K562 (cell line): Measurements from ENCODE around the gene HOXB8. TPM values are rescaled to one million over a fixed set of nuclear protein-coding genes. Genes with fewer than 3 reads are reported as not detected.

Experiments
- ATAC-seq: fragments of 200-7000 bp; cut with Tn5 transposase; 3 replicates; pipeline ENCODE4 v1.9.1; 2020; ENCODE audit warnings: moderate library complexity
- BruUV-seq: library from RNA; stranded (reverse); fragments of 400-500 nt; replicated peaks from 2 replicates; lab custom pipeline; 2021; lab: Mats Ljungman, UMichigan
- CTCF ChIA-PET: fragments of 300-600 bp; formaldehyde crosslinking; extraction: SDS; loops from one replicate; lab custom pipeline; 2021; ENCODE audit warnings: low intra/inter-chr PET ratio; lab: Yijun Ruan, JAX
- POLR2A ChIA-PET: fragments of 300-600, 350-650 bp; sonication (Branson Sonifier 250); formaldehyde crosslinking; extraction: SDS; loops from one replicate; lab custom pipeline; 2021; ENCODE audit warnings: antibody characterized with exemption, inconsistent platforms; lab: Yijun Ruan, JAX
- DNase-seq, 4 experiments: peaks; one replicate each; pipeline versions ENCODE4 v3.0.0 to v3.0.0-alpha.2; 2011 to 2018; ENCODE audit warnings: low spot score in 3 of 4, mixed read lengths in 3 of 4; ENCODE audit errors: extremely low read depth in 1 of 4
- FAIRE-seq: peaks from 2 replicates; lab custom pipeline; 2011; peaks lifted over from hg19 to GRCh38; lab: Jason Lieb, UNC
- H2AFZ ChIP-seq: 2 replicates; pipeline ENCODE4 v1.6.0; 2011; ENCODE audit warnings: low read depth, low read length, control low read depth, inconsistent platforms
- H3K27ac ChIP-seq: fragments of 200-600 bp; 3 replicates; pipeline ENCODE4 v1.8.0; 2011; ENCODE audit warnings: low read depth, mild to moderate bottlenecking, control low read depth, inconsistent platforms, low read length, moderate library complexity, mixed read lengths; ENCODE audit errors: extremely low read depth
- H3K27me3 ChIP-seq, 2 experiments: fragments of 300-600 bp in 1 of 2; 2 replicates in 1 of 2; 3 replicates in 1 of 2; pipeline versions ENCODE4 v1.6.0 to v1.8.0; 2011; ENCODE audit warnings: inconsistent platforms in 2 of 2, low read length in 2 of 2, mild to moderate bottlenecking in 1 of 2, mixed read lengths in 1 of 2, moderate library complexity in 1 of 2; ENCODE audit not compliant: control insufficient read depth in 2 of 2, insufficient read depth in 2 of 2
- H3K36me3 ChIP-seq: fragments of 300-600 bp; 3 replicates; pipeline ENCODE4 v1.8.0; 2011; ENCODE audit warnings: mild to moderate bottlenecking, low read length, inconsistent platforms; ENCODE audit not compliant: control insufficient read depth, insufficient read depth
- H3K4me1 ChIP-seq, 2 experiments: fragments of 200-600 bp in 1 of 2; replicated peaks in 1 of 2; 2 replicates in 1 of 2; 3 replicates in 1 of 2; pipeline versions ENCODE4 v1.5.1 to v1.8.0; 2011; ENCODE audit warnings: inconsistent platforms in 2 of 2, low read length in 2 of 2, mild to moderate bottlenecking in 1 of 2, mixed read lengths in 1 of 2, moderate library complexity in 1 of 2; ENCODE audit not compliant: control insufficient read depth in 2 of 2, insufficient read depth in 2 of 2
- H3K4me2 ChIP-seq: 2 replicates; pipeline ENCODE4 v1.6.1; 2011; ENCODE audit warnings: low read length, control low read depth, inconsistent platforms, mixed read lengths; ENCODE audit not compliant: insufficient read depth
- H3K4me3 ChIP-seq: fragments of 200-600 bp; sonication (generic), shearing (Covaris generic); 2 replicates; pipeline ENCODE4 v1.5.1; 2016; ENCODE audit warnings: control low read depth, inconsistent platforms
- H3K79me2 ChIP-seq: fragments of 200-600 bp; 3 replicates; pipeline ENCODE4 v1.8.0; 2011; ENCODE audit warnings: low read length, inconsistent platforms; ENCODE audit not compliant: control insufficient read depth, insufficient read depth
- H3K9ac ChIP-seq, 2 experiments: 2 replicates each; pipeline versions ENCODE4 v1.6.0 to v1.6.1; 2011; ENCODE audit warnings: low read depth in 2 of 2, low read length in 2 of 2, control low read depth in 1 of 2, inconsistent platforms in 1 of 2, mild to moderate bottlenecking in 1 of 2, mixed read lengths in 1 of 2; ENCODE audit not compliant: insufficient read depth in 1 of 2
- H3K9me1 ChIP-seq: one replicate; pipeline ENCODE4 v1.6.0; 2011; ENCODE audit warnings: inconsistent platforms, mild to moderate bottlenecking, low read length, moderate library complexity; ENCODE audit not compliant: control insufficient read depth, insufficient read depth
- H3K9me3 ChIP-seq: replicated peaks from 2 replicates; pipeline ENCODE4 v1.5.1; 2011; ENCODE audit warnings: low read depth, low read length, inconsistent platforms; ENCODE audit not compliant: control insufficient read depth, insufficient read depth
- H4K20me1 ChIP-seq: replicated peaks from 2 replicates; pipeline ENCODE4 v1.6.1; 2011; ENCODE audit warnings: low read length, inconsistent platforms, mixed read lengths; ENCODE audit not compliant: control insufficient read depth, insufficient read depth
- ARNT ChIP-seq, 2 experiments: fragments of 450-650 bp; IDR thresholded peaks; 2 replicates each; pipeline ENCODE4 v1.6.1; 2016; ENCODE audit warnings: mild to moderate bottlenecking in 1 of 2
- BRCA1 ChIP-seq, 2 experiments: fragments of 450-650 bp in 1 of 2; sonication (generic) in 1 of 2; formaldehyde crosslinking in 1 of 2; IDR thresholded peaks; 2 replicates each; pipeline versions ENCODE4 v1.5.0 to v1.6.1; 2017 to 2020; ENCODE audit warnings: mild to moderate bottlenecking in 1 of 2, missing genetic modification reagents in 1 of 2
- CCNT2 ChIP-seq: IDR thresholded peaks from 2 replicates; pipeline ENCODE4 v1.6.1; 2011; ENCODE audit warnings: borderline replicate concordance, low read depth, mild to moderate bottlenecking, moderate library complexity, mixed read lengths, low read length; ENCODE audit not compliant: insufficient read length; ENCODE audit errors: extremely low read depth
- KDM5B ChIP-seq: fragments of 200-600 bp; sonication (generic); IDR thresholded peaks from 2 replicates; pipeline ENCODE4 v1.6.1; 2012; ENCODE audit warnings: low read depth, mild to moderate bottlenecking, moderate library complexity, low read length, control low read depth, inconsistent platforms; ENCODE audit not compliant: insufficient replicate concordance
- NFIC ChIP-seq: fragments of 450-650 bp; IDR thresholded peaks from 2 replicates; pipeline ENCODE4 v1.6.1; 2017; ENCODE audit warnings: mild to moderate bottlenecking, inconsistent platforms
- POLR2A ChIP-seq: fragments of 450-650 bp; conservative IDR thresholded peaks from 2 replicates; pipeline ENCODE4 v1.6.1; 2016
- POLR2AphosphoS2 ChIP-seq: IDR thresholded peaks from 2 replicates; pipeline ENCODE4 v1.6.1; 2012; ENCODE audit warnings: low read length, improper control_type of control experiment
- POLR2AphosphoS5 ChIP-seq: IDR thresholded peaks from 2 replicates; pipeline ENCODE4 v1.6.1; 2011; ENCODE audit warnings: mild to moderate bottlenecking, low read depth, low read length, moderate library complexity; ENCODE audit not compliant: control insufficient read depth, insufficient read depth
- POLR2B ChIP-seq: fragments of 450-650 bp; IDR thresholded peaks from 2 replicates; pipeline ENCODE4 v1.6.1; 2018; ENCODE audit warnings: low read depth; ENCODE audit not compliant: partially characterized antibody
- RBFOX2 ChIP-seq: fragments of 200-400 bp; formaldehyde crosslinking; IDR thresholded peaks from 2 replicates; pipeline ENCODE4 v1.6.1; 2017; ENCODE audit warnings: low read depth, mild to moderate bottlenecking, low read length, moderate library complexity
- RBM22 ChIP-seq: fragments of 200-400 bp; formaldehyde crosslinking; IDR thresholded peaks from 2 replicates; pipeline ENCODE4 v1.6.1; 2018; ENCODE audit warnings: low read length, low read depth; ENCODE audit not compliant: poor library complexity, severe bottlenecking
- ZNF384 ChIP-seq: IDR thresholded peaks from 2 replicates; pipeline ENCODE4 v1.6.1; 2012; ENCODE audit warnings: low read depth, low read length, improper control_type of control experiment
- WGBS: fragments of 100-300 bp; shearing (Covaris generic); methylation state at CpG from one replicate; pipeline ENCODE4 v1.1.6; 2016; ENCODE audit warnings: low coverage, mixed read lengths; ENCODE audit not compliant: insufficient coverage; ENCODE audit errors: missing lambda C conversion rate; 5-methylcytosine and 5-hydroxymethylcytosine counted together
- in situ Hi-C: fragments of 300-500 bp; cut with MboI; formaldehyde crosslinking; loops from 4 replicates; pipeline ENCODE4 v1.15.0; 2018; ENCODE audit warnings: inconsistent platforms, mixed read lengths
- intact Hi-C: fragments of 100-400 bp; cut with micrococcal nuclease; formaldehyde crosslinking; loops from 2 replicates; pipeline ENCODE4 v1.14.2; 2022
- polyA plus RNA-seq, 8 experiments: library from polyadenylated mRNA; depleted of rRNA in 4 of 8; stranded (reverse) in 5 of 8; unstranded in 3 of 8; fragments of >200 nt; fragmentation: Nextera tagmentation in 2 of 8; fragmentation: Illumina TruSeq in 1 of 8; extraction: Ambion mirVana in 2 of 8; extraction: Trizol in 1 of 8; gene quantifications; 2 replicates each; pipeline versions ENCODE4 v1.2.1 to v1.2.3, GENCODE V29; 2011 to 2014; ENCODE audit warnings: inconsistent platforms in 1 of 8, missing spikeins in 1 of 8
- total RNA-seq, 7 experiments: library from RNA; depleted of rRNA in 6 of 7; stranded (reverse); fragments of >200 nt in 6 of 7; fragmentation: Illumina TruSeq in 2 of 7; extraction: Trizol in 2 of 7; gene quantifications; 2 replicates each; pipeline versions ENCODE4 v1.2.1 to v1.2.3, GENCODE V29; 2011 to 2021; ENCODE audit warnings: low replicate concordance in 1 of 7
- TF ChIP-seq, protein P1 (sequence below): sonication (generic); formaldehyde crosslinking; IDR thresholded peaks from 2 replicates; pipeline ENCODE4 v1.8.1; 2023; ENCODE audit warnings: mild to moderate bottlenecking, missing genetic modification reagents
- TF ChIP-seq, protein P2 (sequence below): fragments of 450-650 bp; IDR thresholded peaks from one replicate; pipeline ENCODE4 v1.6.1; 2018; ENCODE audit warnings: mild to moderate bottlenecking, moderate library complexity; ENCODE audit not compliant: partially characterized antibody
- TF ChIP-seq, protein P3 (sequence below), 2 experiments: fragments of 450-650 bp in 1 of 2; sonication (generic) in 1 of 2; formaldehyde crosslinking in 1 of 2; IDR thresholded peaks in 1 of 2; conservative IDR thresholded peaks in 1 of 2; 2 replicates each; pipeline versions ENCODE4 v1.6.1 to v1.8.1; 2016 to 2023; ENCODE audit warnings: mild to moderate bottlenecking in 2 of 2, moderate library complexity in 2 of 2, inconsistent platforms in 1 of 2, missing genetic modification reagents in 1 of 2

Gene HOXB8
- total and polyA plus RNA-seq, 9 of the 15 experiments (the other 6 are each of a cell fraction or from before 2014, with no cell fraction given), result 0.52 to 23.8 (median 3.6) TPM

DNA sequence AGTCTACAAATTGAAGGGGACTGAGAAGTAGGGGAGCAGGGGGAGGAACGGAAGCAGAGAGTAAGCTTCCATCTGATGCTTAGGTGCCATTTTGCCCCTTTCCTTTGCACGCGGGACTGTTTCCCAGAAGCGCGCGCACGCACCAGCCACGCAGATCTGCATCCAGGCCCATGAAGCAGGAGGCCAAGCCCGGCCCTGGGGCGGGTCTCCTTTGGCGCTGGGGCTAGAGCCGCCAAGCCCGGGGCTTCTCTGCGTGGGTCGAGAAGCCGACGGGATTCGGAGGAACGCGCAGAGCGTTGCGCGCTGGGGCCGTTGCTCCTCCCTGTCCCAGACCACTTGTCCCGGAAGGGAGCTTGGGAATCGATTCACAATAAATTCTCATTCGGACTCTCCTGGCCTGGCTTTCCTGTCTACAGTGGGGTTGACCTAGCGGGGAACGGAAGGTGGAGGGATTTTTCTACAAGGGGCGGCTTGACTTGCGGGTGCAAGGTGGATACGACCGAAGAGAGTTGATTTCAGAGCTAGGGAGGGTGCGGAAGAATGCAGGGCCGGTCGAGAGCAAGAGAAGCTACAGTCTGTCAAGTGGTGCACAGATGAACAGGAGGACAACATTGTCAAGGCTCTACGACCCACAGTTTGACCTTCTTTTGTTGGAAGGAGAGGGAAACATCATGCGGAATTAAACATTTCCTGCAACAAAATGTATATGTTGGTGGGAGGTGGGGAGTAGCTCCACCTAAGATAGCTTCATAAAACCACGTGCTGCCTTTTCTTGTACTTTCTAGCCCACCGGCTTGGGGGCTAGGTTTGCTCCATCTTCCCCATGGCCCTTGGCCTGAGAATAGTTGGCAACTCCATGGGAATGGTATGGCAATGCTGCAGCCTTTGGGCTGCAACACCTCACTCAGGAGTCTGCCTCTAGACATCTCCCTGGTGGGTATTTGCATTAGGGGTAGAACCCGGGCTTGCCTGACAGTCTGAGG lies 6.6 kb upstream of the HOXB8 start:
- Histone ChIP-seq H3K79me2 (peaks cover 85% of the 10 kb centered on the region), H3K4me2 (peak overlapping the region; percentile 42), H3K9me1 (no peaks in the 10 kb centered on the region), H2AFZ (no peak overlapping the region), H3K9me3 (no peaks in the 10 kb centered on the region), H3K36me3 (peaks cover 51% of the 10 kb centered on the region), H4K20me1 (peaks cover 51% of the 10 kb centered on the region), H3K9ac (peak overlapping the region in 1 of 2 experiments; percentile 75; a peak in 2 of 4 replicates), H3K27ac (no peak overlapping the region), H3K4me3 (no peak overlapping the region), H3K27me3 (no peaks in the 10 kb centered on the region), H3K4me1 (peaks cover 50 to 62% of the 10 kb centered on the region in 2 experiments; a peak in 4 of 5 replicates)
- FAIRE-seq (no peak), ATAC-seq (no peak), DNase-seq (no peak)
- intact Hi-C loops (no loop called here), in situ Hi-C loops (loop anchor here (10.0 kb wide), 1 partner anchor 587 kb away; the partner anchor contains the start of gene COPZ2)
- CTCF ChIA-PET, result no interaction called here
- no TSS peak for BruUV-seq
- POLR2A ChIA-PET, result interaction anchor here (0.6 to 3.3 kb wide), 12 partner anchors 8 to 780 kb away, joined by 3 to 21 read pairs (median 3); partner anchors contain the start of gene SCRN2
- 77% methylated on average over 28 of the region's 41 CpGs for WGBS
- TF ChIP-seq POLR2B, result peak; percentile 18
- peak; percentile 78 for TF ChIP-seq RBFOX2
- TF ChIP-seq POLR2A, result peak; percentile 36; the same call in 1 of the 2 replicates
- TF ChIP-seq, protein P1, sequence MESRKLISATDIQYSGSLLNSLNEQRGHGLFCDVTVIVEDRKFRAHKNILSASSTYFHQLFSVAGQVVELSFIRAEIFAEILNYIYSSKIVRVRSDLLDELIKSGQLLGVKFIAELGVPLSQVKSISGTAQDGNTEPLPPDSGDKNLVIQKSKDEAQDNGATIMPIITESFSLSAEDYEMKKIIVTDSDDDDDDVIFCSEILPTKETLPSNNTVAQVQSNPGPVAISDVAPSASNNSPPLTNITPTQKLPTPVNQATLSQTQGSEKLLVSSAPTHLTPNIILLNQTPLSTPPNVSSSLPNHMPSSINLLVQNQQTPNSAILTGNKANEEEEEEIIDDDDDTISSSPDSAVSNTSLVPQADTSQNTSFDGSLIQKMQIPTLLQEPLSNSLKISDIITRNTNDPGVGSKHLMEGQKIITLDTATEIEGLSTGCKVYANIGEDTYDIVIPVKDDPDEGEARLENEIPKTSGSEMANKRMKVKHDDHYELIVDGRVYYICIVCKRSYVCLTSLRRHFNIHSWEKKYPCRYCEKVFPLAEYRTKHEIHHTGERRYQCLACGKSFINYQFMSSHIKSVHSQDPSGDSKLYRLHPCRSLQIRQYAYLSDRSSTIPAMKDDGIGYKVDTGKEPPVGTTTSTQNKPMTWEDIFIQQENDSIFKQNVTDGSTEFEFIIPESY (CRISPR knock-in tag), result peak; percentile 98
- TF ChIP-seq BRCA1 (IDR thresholded peaks at IDR 0.05), result no peak
- TF ChIP-seq BRCA1 (CRISPR knock-in tag; IDR thresholded peaks at IDR 0.05), result no peak
- no peak for TF ChIP-seq ARNT (IDR thresholded peaks at IDR 0.05)
- 0 out of 2 replicates have a peak, but pooled peaks have one; percentile 15 for TF ChIP-seq NFIC
- peak; percentile 94 for TF ChIP-seq RBM22
- TF ChIP-seq, protein P2, sequence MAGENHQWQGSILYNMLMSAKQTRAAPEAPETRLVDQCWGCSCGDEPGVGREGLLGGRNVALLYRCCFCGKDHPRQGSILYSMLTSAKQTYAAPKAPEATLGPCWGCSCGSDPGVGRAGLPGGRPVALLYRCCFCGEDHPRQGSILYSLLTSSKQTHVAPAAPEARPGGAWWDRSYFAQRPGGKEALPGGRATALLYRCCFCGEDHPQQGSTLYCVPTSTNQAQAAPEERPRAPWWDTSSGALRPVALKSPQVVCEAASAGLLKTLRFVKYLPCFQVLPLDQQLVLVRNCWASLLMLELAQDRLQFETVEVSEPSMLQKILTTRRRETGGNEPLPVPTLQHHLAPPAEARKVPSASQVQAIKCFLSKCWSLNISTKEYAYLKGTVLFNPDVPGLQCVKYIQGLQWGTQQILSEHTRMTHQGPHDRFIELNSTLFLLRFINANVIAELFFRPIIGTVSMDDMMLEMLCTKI, result no peak
- TF ChIP-seq, protein P3, sequence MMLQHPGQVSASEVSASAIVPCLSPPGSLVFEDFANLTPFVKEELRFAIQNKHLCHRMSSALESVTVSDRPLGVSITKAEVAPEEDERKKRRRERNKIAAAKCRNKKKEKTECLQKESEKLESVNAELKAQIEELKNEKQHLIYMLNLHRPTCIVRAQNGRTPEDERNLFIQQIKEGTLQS (IDR thresholded peaks at IDR 0.05), result 0 out of 2 replicates have a peak, but pooled peaks have one; percentile 17
- TF ChIP-seq, protein P3 (CRISPR knock-in tag; conservative IDR thresholded peaks at IDR 0.05), result no peak
- TF ChIP-seq POLR2AphosphoS5, result peak; percentile 38; the same call in 1 of the 2 replicates
- 0 out of 2 replicates have a peak, but pooled peaks have one; percentile 51 for TF ChIP-seq POLR2AphosphoS2
- no peak for TF ChIP-seq ZNF384
- TF ChIP-seq KDM5B, result peak; percentile 33
- peak; percentile 38 for TF ChIP-seq CCNT2
